Choroid plexus epithelial cell (primary cell): ENCODE measurements around the gene COL5A1.
"Not testable (repeated sequence)": the region's sequence is repeated elsewhere in the genome, so short reads cannot be mapped to it uniquely, and the experiment has no call there.

Experiments used
- DNase-seq: peaks from one replicate; pipeline ENCODE4 v3.0.0-alpha.2; 2010; ENCODE audit warnings: low read depth
- H3K4me3 ChIP-seq: 2 replicates; pipeline ENCODE4 v1.5.1; 2011; ENCODE audit warnings: low read depth, mild to moderate bottlenecking, control low read depth, low read length, moderate library complexity
- CTCF ChIP-seq: conservative IDR thresholded peaks from 2 replicates; pipeline ENCODE4 v1.5.1; 2011; ENCODE audit warnings: low read depth, mild to moderate bottlenecking, control low read depth, inconsistent platforms, low read length, moderate library complexity

The COL5A1 gene

GRCh38 chr9:134683714-134684374 is 42.2 kb downstream of the COL5A1 start:
- no peak overlapping the region for H3K4me3 ChIP-seq
- DNase-seq = no peak
- TF ChIP-seq CTCF = no peak

- TF ChIP-seq CTCF = no peak
- no peak for DNase-seq
Measured at GRCh38 chr9:134684375-134684723, 42.7 kb downstream of the COL5A1 start.

GRCh38 chr9:134684941-134685340 is 43.3 kb downstream of the COL5A1 start:
- not testable (repeated sequence) for DNase-seq, H3K4me3 ChIP-seq

More at GRCh38 chr9:134684375-134684723, 42.7 kb downstream of the COL5A1 start:
- H3K4me3 ChIP-seq = no peak overlapping the region

- no peak for TF ChIP-seq CTCF
- H3K4me3 ChIP-seq = no peak overlapping the region
- no peak for DNase-seq
Measured at GRCh38 chr9:134685784-134686183, 44.2 kb downstream of the COL5A1 start.

- DNase-seq = no peak
- no peak for TF ChIP-seq CTCF
- H3K4me3 ChIP-seq = no peak overlapping the region
Measured at GRCh38 chr9:134686896-134687295, 45.3 kb downstream of the COL5A1 start.

GRCh38 chr9:134687556-134687955 is 46.0 kb downstream of the COL5A1 start:
- no peak for DNase-seq
- H3K4me3 ChIP-seq = no peak overlapping the region
- TF ChIP-seq CTCF = no peak

GRCh38 chr9:134688231-134688630 is 46.6 kb downstream of the COL5A1 start:
- H3K4me3 ChIP-seq = no peak overlapping the region
- TF ChIP-seq CTCF = no peak
- no peak for DNase-seq
